GM21367 (cell line): ENCODE measurements around the gene FSIP2.
"Not testable (repeated sequence)": the region's sequence is repeated elsewhere in the genome, so short reads cannot be mapped to it uniquely, and the experiment has no call there.

Experiments used
- ATAC-seq: cut with Tn5 transposase; IDR thresholded peaks from one replicate; pipeline ENCODE4 v1.9.1; 2021; ENCODE audit not compliant: unreplicated experiment

The FSIP2 gene

DNA sequence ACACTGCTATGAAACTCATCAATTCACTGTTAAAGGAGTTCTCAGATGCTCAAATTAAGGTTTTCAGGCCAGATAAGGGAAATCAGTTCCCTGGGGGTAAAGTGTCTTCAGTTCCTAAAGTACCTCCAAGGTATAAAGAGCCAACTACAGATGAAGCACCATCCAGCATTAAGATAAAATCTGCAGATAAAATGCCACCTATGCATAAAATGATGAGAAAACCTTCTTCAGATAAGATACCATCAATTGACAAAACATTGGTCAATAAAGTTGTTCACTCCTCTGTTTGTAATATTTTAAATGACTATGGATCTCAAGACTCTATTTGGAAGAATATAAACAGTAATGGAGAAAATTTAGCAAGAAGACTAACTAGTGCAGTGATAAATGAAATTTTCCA is 68.2 kb downstream of the FSIP2 start:
- ATAC-seq, result no peak

DNA sequence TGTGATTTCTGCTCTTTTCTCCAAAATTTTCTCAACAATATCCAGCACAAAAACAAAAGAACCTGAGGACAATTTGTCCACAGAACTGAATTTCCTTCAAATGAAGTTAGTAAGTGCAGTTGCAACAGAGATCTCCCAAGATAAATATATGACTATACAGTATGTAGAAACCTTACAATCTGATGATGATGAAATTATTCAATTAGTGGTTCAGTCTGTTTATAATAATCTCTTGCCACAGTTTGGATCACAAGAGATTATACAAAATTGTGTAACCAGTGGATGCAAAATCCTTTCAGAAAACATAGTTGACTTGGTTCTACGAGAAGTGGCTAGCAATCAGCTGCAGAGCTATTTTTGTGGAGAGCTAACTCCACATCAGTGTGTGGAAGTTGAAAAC is 68.7 kb downstream of the FSIP2 start:
- ATAC-seq, result no peak

DNA sequence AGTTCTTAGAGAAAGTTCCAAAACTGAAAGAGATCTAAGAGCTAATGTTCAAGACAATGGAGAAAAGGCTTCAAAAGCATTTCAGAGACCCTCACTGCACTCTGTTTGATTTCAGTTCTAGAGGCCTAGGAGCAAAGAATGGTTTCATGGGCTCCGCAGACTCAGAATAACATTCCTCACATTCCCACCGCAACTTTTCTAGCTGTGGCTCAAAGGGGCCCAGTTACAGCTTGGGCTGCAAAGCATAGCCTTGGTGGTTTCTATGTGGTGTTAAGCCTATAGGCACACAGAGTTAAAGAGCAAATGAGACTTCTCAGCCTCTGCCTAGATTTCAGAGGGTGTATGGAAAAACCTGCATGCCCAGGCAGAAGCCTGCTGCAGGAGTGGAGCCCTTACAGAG is 73.0 kb downstream of the FSIP2 start:
- no peak for ATAC-seq

DNA sequence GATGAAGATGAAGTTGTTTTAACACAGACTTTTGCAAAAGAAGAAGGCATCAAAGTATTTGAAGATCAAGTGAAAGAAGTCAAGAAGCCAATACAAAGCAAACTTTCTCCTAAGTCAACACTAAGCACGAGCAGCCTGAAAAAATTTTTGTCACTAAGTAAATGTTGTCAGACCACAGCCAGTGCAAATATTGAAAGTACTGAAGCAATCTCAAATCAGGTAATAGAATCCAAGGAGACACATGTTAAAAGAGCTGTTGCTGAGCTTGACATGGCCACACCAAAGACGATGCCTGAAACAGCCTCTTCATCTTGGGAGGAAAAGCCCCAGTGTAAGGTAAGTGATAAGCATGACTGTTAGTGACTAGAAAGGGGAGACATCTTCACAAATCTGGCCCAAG is 75.1 kb downstream of the FSIP2 start:
- ATAC-seq, result no peak

DNA sequence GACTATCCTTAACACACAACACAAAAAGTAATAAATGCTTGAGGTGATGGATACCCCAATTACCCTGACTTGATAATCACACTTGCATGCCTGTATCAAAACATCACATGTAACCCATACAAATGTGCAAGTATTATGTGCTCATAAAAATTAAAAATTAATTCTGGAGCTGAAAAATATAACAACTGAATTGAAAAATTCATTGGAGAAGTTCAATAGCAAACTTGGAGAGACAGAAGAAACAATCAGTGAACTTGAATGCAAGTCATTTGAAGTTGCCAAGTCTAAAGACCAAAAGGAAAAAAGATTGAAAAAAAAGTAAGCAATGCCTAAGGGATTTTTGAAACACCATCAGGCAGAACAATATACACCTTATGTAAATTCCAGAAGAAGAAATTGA is 79.4 kb downstream of the FSIP2 start:
- no peak for ATAC-seq

DNA sequence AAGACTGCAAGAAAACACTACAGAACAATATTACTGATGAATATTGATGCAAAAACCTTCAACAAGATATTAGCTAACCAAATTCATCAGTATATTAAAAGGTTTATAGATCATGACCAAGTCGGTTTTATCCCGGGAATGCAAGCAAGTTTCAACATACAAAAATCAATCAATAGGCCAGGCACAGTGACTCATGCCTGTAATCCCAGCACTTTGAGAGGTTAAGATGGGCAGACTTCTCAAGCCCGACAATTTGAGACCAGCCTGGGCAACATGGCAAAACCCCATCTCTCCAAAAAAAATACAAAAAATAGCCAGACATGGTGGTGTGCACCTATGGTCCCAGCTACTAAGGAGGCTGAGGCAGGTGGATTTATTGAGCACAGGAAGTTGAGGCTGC is 82.9 kb downstream of the FSIP2 start:
- no peak for ATAC-seq

DNA sequence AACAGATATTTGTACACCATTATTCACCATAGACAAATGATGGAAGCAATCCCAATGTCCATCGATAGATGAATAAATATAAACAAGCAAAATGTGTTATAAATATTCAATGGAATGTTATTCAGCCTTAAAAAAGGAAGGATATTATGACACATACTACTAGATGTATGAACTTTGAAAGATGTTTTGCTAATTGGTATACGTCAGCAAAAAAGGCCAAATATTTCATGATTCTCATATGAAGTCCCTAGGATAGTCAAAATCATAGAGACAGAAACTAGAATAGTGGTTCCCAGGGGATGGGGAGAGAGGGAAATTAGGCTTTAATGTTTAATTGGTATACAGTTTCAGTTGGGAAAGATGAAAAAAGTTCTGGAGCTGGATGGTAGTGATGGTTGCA is 85.2 kb downstream of the FSIP2 start:
- no peak for ATAC-seq

DNA sequence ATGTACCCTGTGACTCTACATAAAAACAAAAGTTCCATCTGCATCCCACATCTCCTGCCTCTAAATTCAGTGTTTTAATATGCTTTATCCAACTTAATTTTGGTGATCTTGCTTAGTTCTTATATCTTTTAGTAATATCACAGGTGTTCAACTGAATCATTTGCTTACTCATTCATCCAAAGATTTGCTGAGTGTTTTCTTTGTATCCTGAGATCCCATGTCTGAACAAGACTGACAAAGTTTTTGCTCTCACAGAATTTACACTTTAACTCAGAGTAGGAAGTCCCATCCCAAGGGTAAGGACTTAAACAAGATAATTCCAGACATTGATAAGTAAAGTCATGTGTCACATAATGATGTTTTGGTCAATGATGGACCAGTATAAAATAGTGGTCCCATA is 87.0 kb downstream of the FSIP2 start:
- no peak for ATAC-seq

DNA sequence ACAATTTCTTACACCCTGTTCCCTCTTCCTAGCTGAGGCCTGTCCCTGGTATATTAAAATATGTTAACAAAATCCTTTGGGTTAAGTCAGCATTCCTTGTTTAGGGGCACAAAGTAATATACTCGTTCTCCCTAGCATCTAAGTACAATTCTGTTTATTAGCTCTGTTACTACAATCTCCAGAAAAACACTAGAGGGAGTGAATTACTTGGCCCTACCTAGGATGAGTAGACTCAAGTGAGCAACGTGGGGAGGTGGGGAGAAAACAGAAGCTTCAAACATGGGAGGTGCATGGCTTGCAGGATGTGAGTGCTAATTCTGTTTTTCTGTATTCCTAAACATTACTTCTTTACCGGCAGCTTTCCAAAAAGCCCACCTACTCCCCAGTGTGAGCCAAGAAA is 89.7 kb downstream of the FSIP2 start:
- ATAC-seq, result no peak

DNA sequence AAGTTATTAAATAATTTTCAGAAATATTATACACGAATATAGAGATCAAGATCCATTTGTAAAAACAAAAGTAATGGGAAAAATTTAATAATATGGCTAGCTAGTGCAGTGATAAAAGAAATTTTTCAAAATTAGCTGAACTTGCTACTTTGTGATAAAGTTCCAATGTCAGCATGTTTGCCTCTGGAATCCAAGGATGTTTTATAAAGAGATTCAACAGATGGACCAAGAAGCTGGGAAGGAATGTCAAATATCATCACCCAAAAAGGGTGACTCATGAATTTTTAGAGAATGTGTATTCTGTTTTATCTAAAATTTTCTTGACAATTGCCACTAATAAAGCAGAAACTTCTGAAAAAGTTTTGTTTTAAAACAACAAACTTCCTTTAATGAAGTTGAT is 95.3 kb downstream of the FSIP2 start:
- no peak for ATAC-seq

DNA sequence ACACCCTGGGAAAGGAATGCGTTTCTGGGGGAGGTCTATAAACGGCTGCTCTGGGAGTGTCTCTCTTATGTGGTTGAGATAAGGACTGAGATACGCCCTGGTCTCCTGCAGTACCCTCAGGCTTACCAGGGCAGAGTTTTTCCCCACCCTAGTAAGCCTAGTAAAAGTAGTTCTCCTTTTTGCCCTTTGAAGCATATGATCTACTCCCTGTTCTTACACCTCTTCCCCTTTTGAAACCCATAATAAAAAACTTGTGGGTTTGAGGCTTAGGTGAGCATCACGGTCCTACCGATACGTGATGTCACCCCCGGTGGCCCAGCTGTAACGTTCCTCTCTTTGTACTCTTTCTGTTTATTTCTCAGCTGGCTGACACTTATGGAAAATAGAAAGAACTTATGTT is 97.4 kb downstream of the FSIP2 start:
- ATAC-seq, result no peak

DNA sequence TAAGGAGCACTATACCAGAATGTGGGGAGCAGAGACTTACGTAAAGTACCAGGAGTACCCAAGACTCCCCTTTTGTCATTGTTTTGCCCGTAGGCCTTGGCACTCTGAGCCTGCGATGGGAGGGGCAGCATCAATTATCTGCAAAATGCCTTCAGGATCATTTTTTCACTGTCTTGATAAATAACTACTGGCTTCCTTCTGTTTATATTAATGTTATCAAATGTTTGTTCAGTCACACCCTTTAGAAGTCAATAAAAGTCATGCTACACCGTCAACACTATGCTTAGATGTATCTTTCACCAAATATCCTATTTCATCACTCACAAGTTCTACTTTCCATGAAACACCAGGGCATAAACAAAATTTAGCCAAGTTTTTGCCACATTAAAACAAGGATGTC is 116.3 kb downstream of the FSIP2 start:
- no peak for ATAC-seq

DNA sequence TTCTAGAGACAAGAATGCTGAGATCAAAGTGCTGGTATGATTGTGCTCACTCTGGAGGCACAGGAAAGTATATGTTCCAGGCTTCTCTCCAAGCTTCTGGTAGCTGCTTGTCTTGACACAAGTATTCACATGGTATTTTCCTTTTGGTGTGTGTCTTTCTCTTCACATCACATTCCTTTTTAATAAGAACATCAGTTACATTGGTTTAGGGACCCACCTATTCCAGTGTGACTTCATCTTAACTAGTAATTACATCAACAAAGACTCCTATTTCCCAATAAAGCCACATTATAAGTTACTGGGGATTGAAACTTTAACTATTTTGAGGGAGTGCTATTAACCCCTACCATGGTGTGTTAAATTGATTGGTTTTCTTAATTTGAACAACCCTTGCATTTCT is 119.1 kb downstream of the FSIP2 start:
- no peak for ATAC-seq

DNA sequence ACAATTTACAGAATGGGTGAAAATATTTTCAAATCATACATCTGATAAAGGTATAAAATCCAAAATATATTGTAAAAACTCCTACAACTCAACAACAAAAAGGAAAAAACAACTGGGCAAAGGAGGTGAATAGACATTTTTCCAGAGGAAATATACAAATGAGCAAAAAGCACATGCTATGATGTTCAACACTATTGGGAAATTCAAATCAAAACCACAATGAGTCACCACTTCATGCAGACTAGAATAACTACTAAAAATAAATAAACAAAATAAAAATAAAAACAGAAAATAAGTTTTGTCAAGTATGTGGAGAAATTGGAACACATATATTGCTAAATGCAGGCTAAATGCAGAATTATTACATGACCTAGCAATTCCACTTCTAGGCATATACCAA is 120.9 kb downstream of the FSIP2 start:
- no peak for ATAC-seq

DNA sequence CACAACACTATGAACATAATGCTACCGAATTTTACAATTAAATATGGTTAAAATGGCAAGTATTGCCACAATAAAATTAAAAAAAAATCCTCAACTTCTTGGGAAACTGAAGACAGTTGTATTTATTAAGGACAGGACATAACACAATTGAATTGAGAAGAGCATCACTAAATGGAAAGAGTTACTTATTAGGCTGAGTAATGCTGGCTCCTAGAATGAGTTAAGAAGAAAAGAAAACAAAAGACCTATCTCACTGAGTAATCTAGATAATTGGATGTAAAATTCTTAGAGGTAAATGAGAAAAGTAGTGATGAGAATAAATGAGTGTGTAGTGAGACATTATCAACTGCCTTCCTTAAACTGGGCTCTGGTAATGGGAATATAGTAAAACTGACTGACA is 121.7 kb downstream of the FSIP2 start:
- ATAC-seq, result no peak

DNA sequence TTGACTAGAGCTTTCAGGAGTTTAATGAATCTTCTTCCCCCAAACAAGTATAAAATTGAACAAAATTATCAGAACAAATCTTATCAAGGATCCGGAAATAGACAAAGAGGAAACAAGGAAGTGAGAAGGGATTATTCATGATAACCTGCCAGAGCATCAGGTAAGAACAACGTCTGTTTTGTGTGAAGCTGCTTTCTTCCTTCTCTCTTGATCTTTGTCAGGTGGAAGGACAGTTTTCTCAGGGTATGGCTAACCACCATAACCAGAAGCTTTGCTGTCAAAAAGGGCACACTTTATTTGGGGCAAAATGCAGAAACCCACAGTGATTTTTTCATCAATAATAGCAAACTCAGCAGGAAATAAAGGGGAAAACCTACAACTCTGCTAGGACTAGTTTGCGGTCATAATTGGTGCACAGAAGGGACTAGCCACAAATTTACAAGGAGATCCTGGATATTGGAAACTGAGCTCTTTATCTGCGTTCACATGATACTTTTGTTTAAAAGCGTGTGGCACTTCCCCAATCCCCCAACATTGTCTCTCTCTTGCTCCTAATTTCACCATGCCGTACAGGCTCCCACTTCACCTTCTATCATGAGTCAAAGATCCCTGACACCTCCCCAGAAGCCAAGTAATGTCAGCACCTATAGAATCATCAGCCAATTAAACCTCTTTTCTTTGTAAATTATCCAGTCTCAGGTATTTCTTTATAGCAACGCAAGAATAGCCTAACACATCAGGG is 124.2 kb downstream of the FSIP2 start:
- no peak for ATAC-seq

DNA sequence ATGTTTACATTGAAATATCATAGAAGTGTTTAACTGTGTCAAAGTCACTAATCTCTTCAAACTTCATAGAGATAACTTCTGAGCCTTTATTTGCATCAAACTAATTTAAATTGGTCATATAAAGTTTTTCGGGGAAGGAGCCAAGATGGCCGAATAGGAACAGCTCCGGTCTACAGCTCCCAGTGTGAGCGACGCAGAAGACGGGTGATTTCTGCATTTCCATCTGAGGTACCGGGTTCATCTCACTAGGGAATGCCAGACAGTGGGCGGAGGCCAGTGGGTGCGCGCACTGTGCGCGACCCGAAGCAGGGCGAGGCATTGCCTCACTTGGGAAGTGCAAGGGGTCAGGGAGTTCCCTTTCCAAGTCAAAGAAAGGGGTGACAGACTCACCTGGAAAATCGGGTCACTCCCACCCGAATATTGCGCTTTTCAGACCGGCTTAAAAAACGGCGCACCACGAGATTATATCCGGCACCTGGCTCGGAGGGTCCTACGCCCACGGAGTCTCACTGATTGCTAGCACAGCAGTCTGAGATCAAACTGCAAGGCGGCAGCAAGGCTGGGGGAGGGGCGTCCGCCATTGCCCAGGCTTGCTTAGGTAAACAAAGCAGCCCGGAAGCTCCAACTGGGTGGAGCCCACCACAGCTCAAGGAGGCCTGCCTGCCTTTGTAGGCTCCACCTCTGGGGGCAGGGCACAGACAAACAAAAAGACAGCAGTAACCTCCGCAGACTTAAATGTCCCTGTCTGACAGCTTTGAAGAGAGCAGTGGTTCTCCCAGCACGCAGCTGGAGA is 126.1 kb downstream of the FSIP2 start:
- ATAC-seq, result not testable (repeated sequence)

DNA sequence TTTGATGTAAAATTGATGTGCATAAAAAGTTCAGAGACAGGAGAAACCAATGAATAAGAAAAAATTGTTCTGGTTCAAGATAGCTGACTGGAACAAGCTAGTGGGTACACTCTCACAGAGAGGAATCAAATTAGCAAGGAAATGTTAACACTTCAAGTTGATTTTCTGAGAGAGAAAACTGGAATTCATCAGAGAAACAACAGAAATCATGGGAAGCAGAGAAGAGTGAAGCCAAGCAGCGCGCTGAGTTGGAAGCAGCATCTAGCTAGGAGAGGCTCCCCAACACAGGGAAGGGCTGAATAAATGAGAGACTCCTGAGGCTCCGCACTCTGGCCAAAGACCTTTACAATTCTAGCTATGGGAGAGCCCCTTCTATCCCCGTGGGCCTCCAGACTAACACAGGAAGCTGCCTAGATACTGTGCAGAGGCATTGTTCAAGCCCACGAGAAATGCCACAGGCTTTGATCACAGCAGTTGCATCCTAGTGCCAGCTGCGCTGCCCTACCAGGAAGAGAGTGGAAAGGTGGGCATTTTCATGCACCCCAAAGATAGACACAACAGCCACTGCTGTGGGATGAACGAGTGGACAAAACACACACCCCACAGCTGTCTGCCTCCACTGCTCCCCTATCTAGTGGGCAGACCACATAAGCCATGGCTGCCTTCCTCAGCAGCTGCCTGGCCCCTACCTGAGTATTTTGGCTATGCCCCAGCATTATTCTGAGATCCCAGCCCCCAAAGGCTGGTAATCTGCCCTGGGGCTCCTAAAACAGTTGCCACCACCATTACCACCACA is 136.7 kb downstream of the FSIP2 start:
- no peak for ATAC-seq

DNA sequence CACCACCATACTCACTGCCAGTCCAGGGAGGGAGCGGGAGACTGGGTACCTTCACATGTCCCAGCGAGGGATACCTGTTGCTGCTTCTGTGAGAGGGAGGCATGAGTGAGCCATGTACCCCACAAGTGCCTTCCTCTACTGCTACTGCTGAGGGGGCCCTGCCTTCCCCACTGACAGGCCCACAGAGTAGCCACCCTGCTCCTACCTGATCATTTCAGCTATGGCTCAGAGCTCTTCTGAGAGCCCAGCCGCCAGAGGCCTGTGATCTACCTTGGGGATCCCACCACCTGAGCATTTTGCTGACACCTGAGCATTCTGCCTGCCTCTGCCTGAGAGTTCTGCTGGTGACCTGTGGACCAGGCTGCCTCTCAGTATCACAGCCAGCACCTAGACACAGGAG is 137.6 kb downstream of the FSIP2 start:
- ATAC-seq, result no peak

DNA sequence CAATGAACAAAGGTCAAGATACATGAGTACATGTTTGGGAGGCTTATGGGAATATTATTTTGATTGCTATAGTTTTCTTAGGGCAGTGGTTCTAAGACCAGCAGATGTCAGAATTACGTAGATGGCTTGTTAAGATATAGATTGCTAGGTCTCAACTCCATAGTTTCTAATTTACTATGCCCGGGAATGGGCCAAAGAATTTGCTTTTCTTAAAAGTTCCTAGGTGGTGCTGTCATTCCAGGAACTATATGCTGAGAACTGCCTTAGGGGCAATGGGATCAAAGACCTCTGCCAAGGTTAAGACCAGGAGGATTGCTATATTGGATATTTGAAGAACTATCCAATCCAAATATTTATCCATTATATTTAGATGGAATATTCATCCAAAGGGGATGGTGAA is 141.8 kb downstream of the FSIP2 start:
- ATAC-seq, result no peak
